Measurements from ENCODE around the gene CTDSPL2.

- TF ChIP-seq CTCF (conservative IDR thresholded peaks at IDR 0.05; ENCODE audit: low read depth, low read length) (no peak), EZH2 (IDR thresholded peaks at IDR 0.05; ENCODE audit: borderline replicate concordance, low read depth, low read length, poor library complexity, severe bottlenecking) (no peak)
Observed at GRCh38 chr15:44458429-44458828, 31.0 kb downstream of the CTDSPL2 start.

Measured in A673 (cell line).